GM19467 (cell line): ENCODE results near the gene ART1.

Experiments
- ATAC-seq: cut with Tn5 transposase; IDR thresholded peaks from one replicate; pipeline ENCODE4 v1.9.1; 2021; ENCODE audit warnings: mild to moderate bottlenecking, moderate library complexity; ENCODE audit not compliant: unreplicated experiment

ART1 gene

DNA sequence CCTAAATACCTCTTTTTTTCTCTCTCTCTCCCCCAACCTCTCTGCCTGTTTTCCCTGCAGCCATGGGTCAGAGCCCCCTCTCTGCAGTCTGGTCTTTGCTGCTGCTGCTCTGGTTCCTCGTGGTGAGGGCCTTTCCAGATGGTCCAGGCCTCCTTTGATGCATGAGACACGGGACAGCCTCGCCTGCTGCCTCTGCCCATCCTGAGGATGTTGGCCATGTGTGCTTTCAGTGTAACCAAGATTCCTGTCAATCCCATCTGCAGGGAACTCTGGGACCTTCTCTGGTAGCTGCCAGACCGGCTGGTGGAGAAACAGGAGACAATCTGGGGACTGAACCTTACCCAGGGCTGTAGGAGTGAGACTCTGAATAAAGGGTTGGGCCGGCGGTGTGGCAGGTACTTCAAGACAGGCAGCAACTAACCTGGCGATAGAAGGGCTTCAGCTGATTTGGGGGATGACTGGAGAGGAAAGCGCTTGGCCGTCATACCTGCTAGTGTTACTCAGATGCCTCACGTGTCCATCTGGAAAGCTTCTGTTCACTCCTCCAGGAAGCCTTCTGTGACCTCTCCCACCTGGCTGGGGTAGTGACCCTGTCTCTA, 19.2 kb downstream of the ART1 start:
- no peak for ATAC-seq

DNA sequence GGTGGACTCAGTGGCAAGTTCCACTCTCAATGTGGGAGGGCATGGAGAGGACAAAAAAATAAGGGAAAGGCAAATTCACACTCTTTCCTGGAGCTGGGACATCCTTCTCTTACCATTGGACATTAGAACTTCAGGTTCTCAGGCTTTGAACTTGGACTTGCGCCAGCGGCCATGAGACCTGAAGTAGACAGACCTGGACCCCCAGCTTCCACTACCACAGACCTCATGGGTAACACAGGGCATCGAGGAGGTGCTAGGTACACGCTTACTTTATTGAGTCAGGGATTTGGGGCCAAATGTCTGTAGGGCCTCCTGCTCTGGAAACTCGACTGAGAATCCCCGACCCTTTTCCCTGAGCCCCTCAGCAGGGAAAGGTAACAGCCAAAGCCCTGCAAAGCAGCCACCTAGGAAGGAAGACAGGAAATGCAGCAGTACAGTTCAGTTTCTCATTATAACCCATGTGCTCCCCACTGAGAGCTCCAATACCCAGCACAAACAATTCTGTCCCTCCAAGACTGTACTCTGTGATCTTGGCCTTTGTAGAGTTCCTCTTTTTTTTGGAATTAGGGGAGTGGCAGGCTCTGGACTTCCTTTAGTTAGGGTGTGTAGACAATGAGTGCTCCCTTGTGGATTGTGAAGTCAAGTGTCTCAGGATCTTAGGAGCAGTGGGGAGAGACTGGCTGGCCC, 20.6 kb downstream of the ART1 start:
- ATAC-seq = no peak

DNA sequence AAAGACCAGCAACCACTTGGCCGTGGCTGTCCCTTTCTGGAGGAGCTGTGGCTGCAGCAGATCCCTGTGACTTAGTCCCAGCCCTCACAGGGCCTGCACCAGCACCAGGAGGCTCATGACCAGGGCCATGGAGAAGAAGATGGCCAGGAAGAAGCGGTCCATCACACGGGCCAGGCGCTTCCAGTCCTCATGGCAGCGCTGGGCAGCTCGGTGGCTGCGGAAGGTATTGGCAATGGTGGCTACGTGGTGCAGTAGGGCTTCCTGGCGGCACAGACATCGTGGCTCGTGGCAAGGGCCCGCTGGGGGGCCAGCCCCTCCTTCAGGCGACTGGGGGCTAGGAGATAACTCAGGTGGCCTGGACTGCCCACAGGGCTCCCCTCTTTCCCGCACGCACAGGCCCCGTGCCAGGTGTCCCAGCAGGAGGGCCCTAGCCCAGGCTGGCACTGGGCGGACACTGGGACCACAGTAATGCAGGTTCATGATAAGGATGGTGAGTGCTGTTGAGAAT, 21.1 kb downstream of the ART1 start:
- no peak for ATAC-seq

- ATAC-seq = no peak
These were observed 22.5 kb downstream of the ART1 start for GRCh38 chr11:3667149-3668035.

GRCh38 chr11:3669128-3669527, 24.2 kb downstream of the ART1 start:
- no peak for ATAC-seq

DNA sequence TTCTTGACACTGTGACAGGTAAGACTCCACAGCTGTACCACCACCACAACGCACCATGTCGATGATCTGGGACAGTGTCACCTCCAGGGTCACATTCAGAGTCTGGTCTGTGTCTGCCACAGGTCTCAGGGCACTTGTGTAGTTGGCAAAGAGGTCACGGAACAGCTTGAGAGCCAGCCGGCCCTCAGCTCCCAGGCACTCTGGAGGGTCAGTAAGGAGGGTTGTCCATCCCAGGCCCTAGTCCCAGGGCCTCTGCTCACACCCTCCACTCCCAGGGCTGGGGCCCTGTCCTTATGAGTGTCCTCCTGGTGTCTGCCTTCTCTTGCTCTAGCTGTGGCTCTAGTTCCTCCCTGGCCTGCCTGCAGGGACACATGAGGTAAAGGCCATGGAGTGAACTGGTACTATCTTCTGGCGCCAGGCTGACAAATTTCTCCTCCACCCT, 24.8 kb downstream of the ART1 start:
- no peak for ATAC-seq

GRCh38 chr11:3671334-3672254, 26.7 kb downstream of the ART1 start, which contains the start of gene CHRNA10:
Gene CHRNA10, minus strand, starts transcription at chr11:3671384. Its CDS starts 72 bp downstream, at chr11:3671312.
- no peak for ATAC-seq

DNA sequence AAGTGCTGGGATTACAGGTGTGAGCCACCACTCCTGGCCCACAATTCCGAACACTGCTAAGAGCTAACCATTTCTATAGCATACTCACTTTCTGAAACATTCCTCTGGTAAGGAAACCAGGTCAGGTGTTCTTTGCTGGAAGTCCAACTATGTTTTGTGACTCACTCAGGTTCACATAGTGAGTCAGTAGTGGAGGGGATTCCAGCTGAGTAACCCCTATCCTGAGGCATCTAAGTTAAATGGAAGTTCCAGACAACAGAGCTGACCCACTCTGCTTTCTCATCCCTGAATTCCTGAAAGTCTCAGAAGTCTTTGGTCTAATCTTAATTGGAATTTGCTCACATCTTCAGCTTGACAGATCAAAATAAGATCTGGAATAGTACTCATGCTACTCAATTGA, 29.3 kb downstream of the ART1 start:
- ATAC-seq = no peak

DNA sequence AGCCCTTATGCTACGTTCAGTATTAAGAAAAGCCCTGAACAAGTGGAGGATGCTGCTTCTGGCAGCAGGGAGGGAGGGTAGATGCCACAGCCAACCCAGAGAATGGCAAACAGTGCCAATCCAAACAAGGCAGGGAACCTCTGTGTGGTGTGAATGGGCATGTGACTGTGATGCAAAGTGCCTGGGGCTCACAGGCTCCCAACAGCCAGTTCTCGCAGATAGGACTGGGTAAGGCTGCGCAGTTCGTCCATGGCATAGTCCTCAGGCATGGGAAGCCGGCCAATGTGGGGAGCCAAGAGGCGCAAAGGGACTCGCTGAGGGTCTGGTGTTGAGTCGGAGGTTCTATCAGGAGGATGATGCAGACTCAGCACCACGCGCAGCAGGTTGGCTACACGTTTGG, 31.0 kb downstream of the ART1 start:
- ATAC-seq = no peak

DNA sequence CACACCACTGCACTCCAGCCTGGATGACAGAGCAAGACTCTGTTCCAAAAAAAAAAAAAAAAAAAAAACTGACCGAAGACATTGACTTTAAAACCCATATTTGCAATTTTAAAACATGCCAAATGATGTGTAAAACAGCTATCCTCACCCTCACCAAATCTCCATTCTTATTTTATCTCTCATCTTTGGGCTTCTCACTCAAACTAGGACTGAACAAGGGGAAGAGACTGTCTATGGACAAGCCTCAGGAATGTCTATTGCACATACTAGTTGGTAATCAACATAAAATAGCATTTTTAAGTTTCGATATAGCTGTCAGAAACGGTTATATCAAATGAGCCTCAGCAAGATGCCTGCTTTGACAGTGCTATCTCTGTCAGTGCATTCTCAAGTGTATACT, 34.1 kb downstream of the ART1 start:
- no peak for ATAC-seq

GRCh38 chr11:3683039-3683438, 38.1 kb downstream of the ART1 start:
- ATAC-seq = no peak

DNA sequence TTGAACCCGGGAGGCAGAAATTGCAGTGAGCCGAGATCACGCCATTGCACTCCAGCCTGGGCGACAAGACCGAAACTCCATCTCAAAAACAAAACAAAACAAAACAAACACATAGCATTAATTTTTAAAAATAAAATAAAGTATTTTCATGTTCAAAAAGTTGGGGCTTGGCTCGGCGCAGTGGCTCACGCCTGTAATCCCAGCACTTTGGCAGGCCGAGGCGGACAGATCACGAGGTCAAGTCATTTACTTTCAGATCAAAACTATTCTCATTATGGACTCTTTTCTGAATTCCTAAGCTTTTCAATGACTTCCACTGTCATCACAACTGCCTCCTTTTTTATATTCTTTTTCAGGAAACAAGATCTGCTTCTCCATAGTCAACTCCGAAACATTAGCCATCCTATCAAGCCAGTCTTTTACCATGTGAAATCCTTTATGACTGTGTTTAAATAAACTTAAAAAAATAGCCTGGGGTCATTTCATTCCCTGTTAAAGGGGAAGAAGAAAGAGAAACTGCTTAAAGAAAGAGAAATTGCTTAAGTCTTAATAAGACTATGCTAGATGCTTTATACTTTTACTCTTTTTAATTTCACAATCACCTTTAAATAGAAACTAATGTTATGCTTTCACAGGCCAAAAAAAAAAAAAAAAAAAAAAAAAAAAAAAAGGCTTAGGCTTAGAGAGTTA, 39.3 kb downstream of the ART1 start:
- ATAC-seq = no peak

DNA sequence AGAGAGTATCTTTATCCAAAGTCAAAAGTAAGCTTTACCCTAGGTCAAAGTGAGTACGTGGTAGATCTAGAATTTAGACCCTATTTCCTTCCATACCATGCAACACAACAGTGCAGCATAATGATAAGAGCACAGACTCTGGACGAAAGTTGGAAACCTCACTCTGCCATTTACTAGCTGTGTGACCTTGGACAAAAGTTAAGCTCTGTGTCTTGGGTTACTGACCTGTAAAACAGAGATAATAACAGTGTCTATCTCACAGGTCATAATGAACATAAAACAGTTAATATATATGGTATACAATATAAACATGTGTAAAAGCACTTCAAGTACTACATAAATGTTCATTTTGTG, 39.9 kb downstream of the ART1 start:
- no peak for ATAC-seq

GRCh38 chr11:3685923-3686322, 41.0 kb downstream of the ART1 start:
- ATAC-seq = no peak

GRCh38 chr11:3686751-3687150, 41.8 kb downstream of the ART1 start:
- ATAC-seq = no peak

- no peak for ATAC-seq
These were observed 55.5 kb downstream of the ART1 start for GRCh38 chr11:3700410-3700809.

GRCh38 chr11:3700910-3701309, 56.0 kb downstream of the ART1 start:
- no peak for ATAC-seq

GRCh38 chr11:3703383-3703782, 58.5 kb downstream of the ART1 start:
- no peak for ATAC-seq

DNA sequence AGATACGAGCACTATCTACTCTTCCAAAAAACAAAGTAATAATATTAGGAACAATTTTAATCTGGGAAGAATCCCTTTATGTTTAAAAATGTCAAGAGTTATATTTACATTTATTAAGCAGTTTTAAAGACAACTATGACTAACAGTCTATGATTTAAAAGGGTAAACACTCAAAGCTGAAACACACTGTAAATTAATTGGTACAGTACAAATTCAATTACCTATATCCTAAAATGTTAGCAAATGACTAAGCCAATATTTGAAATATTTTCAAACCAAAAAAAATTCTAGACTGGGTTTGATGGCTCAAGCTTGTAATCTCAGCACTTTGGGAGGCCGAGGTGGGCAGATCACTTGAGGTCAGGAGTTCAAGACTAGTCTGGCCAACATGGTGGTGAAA, 62.2 kb downstream of the ART1 start:
- no peak for ATAC-seq

DNA sequence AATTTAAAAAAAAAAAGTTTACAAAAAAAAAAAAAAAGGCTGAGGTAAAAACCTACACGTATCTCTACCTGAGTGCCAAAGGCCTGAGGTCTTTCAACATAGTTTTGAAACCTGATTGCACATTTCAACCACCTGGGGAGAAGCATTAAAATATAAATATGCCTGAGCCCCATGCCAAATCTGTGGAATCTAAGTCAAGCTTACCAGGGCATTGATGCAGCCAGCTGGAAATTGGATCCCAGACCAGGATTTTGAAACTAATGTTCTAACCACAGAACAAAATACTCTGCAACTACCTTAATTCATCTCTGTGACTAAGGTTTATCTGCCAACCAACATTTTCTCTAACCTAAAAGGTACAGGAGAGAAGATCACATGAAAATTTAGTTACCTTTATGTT, 65.0 kb downstream of the ART1 start:
- ATAC-seq = no peak
